ENCODE measurements around the gene ZNF77. TPM values are rescaled to one million over a fixed set of nuclear protein-coding genes. Genes with fewer than 3 reads are reported as not detected.
"Not testable (repeated sequence)": the region's sequence is repeated elsewhere in the genome, so short reads cannot be mapped to it uniquely, and the experiment has no call there.

ZNF77 gene
- total and polyA plus RNA-seq, 4 donors, result 0.90 to 3.5 (median 1.9) TPM

DNA sequence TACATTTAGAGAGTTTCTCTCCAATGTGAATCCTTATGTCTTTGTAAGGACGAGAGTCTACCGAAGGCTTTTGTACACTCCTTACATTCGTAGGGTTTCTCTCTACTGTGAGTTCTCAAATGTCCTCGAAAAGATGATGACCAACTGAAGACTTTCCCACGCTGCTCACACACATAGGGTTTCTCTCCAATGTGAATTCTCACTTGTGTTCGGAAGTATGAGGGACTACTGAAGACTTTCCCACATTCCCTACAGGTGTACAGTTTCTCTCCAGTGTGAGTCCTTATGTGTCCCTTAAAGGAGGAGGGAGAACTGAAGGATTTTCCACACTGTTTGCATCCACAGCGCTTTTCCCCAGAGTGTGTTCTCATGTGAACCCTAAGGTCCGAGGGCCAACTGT lies 48.1 kb downstream of the ZNF77 start:
- Histone ChIP-seq H3K4me3 (ENCODE audit: low read depth in 1 of 3, low read length in 3 of 3) (no peak overlapping the region), H3K4me1 (ENCODE audit: control insufficient read depth in 4 of 4, insufficient read depth in 4 of 4, low read length in 3 of 4) (peaks cover 2 to 7% (median 4%) of the 10 kb centered on the region in 4 donors), H3K9me3 (ENCODE audit: control insufficient read depth in 4 of 4, low read length in 3 of 4) (peaks cover 6 to 9% (median 8%) of the 10 kb centered on the region in 4 donors), H3K27ac (ENCODE audit: low read depth in 1 of 2, low read length in 2 of 2) (no peak overlapping the region), H3K36me3 (ENCODE audit: control insufficient read depth in 4 of 4, insufficient read depth in 3 of 4, low read depth in 1 of 4, low read length in 3 of 4) (no peaks in the 10 kb centered on the region), H3K9ac (ENCODE audit: low read depth in 1 of 2, low read length in 2 of 2) (no peak overlapping the region), H3K27me3 (ENCODE audit: control insufficient read depth in 4 of 4, insufficient read depth in 4 of 4, low read length in 3 of 4) (no peaks in the 10 kb centered on the region)
- TF ChIP-seq FOXA1 (IDR thresholded peaks at IDR 0.05), result no peak
- no peak for TF ChIP-seq SP1 (IDR thresholded peaks at IDR 0.05)
- no peak for TF ChIP-seq JUND (IDR thresholded peaks at IDR 0.05)
- TF ChIP-seq, protein P1, sequence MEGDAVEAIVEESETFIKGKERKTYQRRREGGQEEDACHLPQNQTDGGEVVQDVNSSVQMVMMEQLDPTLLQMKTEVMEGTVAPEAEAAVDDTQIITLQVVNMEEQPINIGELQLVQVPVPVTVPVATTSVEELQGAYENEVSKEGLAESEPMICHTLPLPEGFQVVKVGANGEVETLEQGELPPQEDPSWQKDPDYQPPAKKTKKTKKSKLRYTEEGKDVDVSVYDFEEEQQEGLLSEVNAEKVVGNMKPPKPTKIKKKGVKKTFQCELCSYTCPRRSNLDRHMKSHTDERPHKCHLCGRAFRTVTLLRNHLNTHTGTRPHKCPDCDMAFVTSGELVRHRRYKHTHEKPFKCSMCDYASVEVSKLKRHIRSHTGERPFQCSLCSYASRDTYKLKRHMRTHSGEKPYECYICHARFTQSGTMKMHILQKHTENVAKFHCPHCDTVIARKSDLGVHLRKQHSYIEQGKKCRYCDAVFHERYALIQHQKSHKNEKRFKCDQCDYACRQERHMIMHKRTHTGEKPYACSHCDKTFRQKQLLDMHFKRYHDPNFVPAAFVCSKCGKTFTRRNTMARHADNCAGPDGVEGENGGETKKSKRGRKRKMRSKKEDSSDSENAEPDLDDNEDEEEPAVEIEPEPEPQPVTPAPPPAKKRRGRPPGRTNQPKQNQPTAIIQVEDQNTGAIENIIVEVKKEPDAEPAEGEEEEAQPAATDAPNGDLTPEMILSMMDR (IDR thresholded peaks at IDR 0.05; ENCODE audit: low read depth, low read length, missing input control), result no peak
- TF ChIP-seq, protein P2, sequence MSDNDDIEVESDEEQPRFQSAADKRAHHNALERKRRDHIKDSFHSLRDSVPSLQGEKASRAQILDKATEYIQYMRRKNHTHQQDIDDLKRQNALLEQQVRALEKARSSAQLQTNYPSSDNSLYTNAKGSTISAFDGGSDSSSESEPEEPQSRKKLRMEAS (IDR thresholded peaks at IDR 0.05), result no peak
- TF ChIP-seq NR2F2 (IDR thresholded peaks at IDR 0.05), result no peak
- no peak for TF ChIP-seq RAD21 (IDR thresholded peaks at IDR 0.05)
- no peak for TF ChIP-seq HNF4A (conservative IDR thresholded peaks at IDR 0.05)
- TF ChIP-seq, protein P3, sequence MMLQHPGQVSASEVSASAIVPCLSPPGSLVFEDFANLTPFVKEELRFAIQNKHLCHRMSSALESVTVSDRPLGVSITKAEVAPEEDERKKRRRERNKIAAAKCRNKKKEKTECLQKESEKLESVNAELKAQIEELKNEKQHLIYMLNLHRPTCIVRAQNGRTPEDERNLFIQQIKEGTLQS (IDR thresholded peaks at IDR 0.05), result no peak
- TF ChIP-seq HNF4G (IDR thresholded peaks at IDR 0.05), result no peak
- TF ChIP-seq RXRA (IDR thresholded peaks at IDR 0.05), result no peak
- TF ChIP-seq FOXA2 (IDR thresholded peaks at IDR 0.05), result no peak
- no peak for TF ChIP-seq TAF1 (conservative IDR thresholded peaks at IDR 0.05)
- TF ChIP-seq, protein P4, sequence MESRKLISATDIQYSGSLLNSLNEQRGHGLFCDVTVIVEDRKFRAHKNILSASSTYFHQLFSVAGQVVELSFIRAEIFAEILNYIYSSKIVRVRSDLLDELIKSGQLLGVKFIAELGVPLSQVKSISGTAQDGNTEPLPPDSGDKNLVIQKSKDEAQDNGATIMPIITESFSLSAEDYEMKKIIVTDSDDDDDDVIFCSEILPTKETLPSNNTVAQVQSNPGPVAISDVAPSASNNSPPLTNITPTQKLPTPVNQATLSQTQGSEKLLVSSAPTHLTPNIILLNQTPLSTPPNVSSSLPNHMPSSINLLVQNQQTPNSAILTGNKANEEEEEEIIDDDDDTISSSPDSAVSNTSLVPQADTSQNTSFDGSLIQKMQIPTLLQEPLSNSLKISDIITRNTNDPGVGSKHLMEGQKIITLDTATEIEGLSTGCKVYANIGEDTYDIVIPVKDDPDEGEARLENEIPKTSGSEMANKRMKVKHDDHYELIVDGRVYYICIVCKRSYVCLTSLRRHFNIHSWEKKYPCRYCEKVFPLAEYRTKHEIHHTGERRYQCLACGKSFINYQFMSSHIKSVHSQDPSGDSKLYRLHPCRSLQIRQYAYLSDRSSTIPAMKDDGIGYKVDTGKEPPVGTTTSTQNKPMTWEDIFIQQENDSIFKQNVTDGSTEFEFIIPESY (IDR thresholded peaks at IDR 0.05), result no peak
- TF ChIP-seq, protein P5, sequence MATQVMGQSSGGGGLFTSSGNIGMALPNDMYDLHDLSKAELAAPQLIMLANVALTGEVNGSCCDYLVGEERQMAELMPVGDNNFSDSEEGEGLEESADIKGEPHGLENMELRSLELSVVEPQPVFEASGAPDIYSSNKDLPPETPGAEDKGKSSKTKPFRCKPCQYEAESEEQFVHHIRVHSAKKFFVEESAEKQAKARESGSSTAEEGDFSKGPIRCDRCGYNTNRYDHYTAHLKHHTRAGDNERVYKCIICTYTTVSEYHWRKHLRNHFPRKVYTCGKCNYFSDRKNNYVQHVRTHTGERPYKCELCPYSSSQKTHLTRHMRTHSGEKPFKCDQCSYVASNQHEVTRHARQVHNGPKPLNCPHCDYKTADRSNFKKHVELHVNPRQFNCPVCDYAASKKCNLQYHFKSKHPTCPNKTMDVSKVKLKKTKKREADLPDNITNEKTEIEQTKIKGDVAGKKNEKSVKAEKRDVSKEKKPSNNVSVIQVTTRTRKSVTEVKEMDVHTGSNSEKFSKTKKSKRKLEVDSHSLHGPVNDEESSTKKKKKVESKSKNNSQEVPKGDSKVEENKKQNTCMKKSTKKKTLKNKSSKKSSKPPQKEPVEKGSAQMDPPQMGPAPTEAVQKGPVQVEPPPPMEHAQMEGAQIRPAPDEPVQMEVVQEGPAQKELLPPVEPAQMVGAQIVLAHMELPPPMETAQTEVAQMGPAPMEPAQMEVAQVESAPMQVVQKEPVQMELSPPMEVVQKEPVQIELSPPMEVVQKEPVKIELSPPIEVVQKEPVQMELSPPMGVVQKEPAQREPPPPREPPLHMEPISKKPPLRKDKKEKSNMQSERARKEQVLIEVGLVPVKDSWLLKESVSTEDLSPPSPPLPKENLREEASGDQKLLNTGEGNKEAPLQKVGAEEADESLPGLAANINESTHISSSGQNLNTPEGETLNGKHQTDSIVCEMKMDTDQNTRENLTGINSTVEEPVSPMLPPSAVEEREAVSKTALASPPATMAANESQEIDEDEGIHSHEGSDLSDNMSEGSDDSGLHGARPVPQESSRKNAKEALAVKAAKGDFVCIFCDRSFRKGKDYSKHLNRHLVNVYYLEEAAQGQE (IDR thresholded peaks at IDR 0.05), result no peak
- no peak for DNase-seq (ENCODE audit: low spot score)
- 68% methylated on average over 8 of the region's 8 CpGs for WGBS

DNA sequence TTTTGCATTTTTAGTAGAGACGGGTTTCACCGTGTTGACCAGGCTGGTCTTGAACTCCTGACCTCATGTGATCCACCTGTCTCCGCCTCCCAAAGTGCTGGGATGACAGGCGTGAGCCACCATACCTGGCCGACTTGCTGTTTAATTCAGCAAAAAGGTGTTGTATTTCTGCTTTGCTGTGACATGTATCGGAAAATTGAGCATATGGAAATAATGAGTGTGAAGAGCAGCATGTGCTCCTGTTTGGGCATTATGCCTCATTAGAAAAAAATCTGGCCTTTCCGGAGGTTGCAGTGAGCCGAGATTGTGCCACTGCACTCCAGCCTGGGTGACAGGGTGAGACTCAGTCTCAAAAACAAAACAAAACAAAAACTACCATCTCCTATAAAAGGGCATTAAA lies 54.2 kb downstream of the ZNF77 start:
- not testable (repeated sequence) for H3K9ac ChIP-seq (ENCODE audit: low read depth in 1 of 2, low read length in 2 of 2); H3K27ac ChIP-seq (ENCODE audit: low read depth in 1 of 2, low read length in 2 of 2); H3K9me3 ChIP-seq (ENCODE audit: control insufficient read depth in 4 of 4, low read length in 3 of 4); DNase-seq (ENCODE audit: low spot score); H3K27me3 ChIP-seq (ENCODE audit: control insufficient read depth in 4 of 4, insufficient read depth in 4 of 4, low read length in 3 of 4); H3K4me3 ChIP-seq (ENCODE audit: low read depth in 1 of 3, low read length in 3 of 3); H3K36me3 ChIP-seq (ENCODE audit: control insufficient read depth in 4 of 4, insufficient read depth in 3 of 4, low read depth in 1 of 4, low read length in 3 of 4); H3K4me1 ChIP-seq (ENCODE audit: control insufficient read depth in 4 of 4, insufficient read depth in 4 of 4, low read length in 3 of 4)
- 84% methylated on average over 8 of the region's 8 CpGs for WGBS
